BE2C (cell line): ENCODE results near the gene SNX27.
A peak's percentile ranks its signal among the peaks of the same experiment; 100 is the strongest.

Experiments
- DNase-seq: peaks from one replicate; pipeline ENCODE4 v3.0.0-alpha.2; 2020
- H3K27me3 ChIP-seq: fragments of 250-450 bp; sonication (Bioruptor Pico); 2 replicates; pipeline ENCODE4 v1.5.1; 2020; ENCODE audit warnings: mild to moderate bottlenecking
- H3K36me3 ChIP-seq: fragments of 250-450 bp; sonication (Bioruptor Pico); 2 replicates; pipeline ENCODE4 v1.5.1; 2020; ENCODE audit warnings: mild to moderate bottlenecking
- H3K4me1 ChIP-seq: fragments of 250-450 bp; sonication (Bioruptor Pico); 2 replicates; pipeline ENCODE4 v1.5.1; 2020
- H3K4me3 ChIP-seq: 2 replicates; pipeline ENCODE4 v1.5.1; 2011; ENCODE audit warnings: low read depth, low read length
- H3K9me3 ChIP-seq: fragments of 250-450 bp; sonication (Bioruptor Pico); 2 replicates; pipeline ENCODE4 v1.5.1; 2020
- TF ChIP-seq, protein P1 (sequence below): IDR thresholded peaks from 2 replicates; pipeline ENCODE4 v1.5.1; 2012; ENCODE audit warnings: mild to moderate bottlenecking, low read depth, low read length

Gene SNX27

DNA sequence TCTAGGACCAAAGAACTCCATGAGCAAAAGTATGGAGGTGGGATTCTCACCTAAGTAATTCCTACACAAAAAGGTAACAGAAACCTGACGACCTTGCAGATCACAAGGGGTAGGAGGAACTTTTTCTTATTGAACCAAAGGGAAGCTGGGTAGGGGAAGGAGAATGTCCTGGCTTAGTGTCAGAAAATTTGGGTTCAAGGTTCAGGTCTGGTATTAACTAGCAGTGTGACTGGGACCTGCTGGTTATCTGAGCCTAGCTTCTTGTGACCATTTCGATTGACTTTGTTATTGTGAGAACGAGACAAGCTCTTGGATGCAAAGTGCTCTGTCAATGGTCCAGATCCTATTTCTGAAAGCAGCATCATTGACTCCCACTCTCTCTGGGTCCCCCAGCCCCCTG, 5.0 kb upstream of the SNX27 start:
- Histone ChIP-seq H3K9me3 (no peaks in the 10 kb centered on the region), H3K36me3 (no peaks in the 10 kb centered on the region), H3K27me3 (no peaks in the 10 kb centered on the region), H3K4me3 (no peak overlapping the region), H3K4me1 (no peaks in the 10 kb centered on the region; the same call in none of the 2 replicates)
- no peak for DNase-seq
- TF ChIP-seq, protein P1, sequence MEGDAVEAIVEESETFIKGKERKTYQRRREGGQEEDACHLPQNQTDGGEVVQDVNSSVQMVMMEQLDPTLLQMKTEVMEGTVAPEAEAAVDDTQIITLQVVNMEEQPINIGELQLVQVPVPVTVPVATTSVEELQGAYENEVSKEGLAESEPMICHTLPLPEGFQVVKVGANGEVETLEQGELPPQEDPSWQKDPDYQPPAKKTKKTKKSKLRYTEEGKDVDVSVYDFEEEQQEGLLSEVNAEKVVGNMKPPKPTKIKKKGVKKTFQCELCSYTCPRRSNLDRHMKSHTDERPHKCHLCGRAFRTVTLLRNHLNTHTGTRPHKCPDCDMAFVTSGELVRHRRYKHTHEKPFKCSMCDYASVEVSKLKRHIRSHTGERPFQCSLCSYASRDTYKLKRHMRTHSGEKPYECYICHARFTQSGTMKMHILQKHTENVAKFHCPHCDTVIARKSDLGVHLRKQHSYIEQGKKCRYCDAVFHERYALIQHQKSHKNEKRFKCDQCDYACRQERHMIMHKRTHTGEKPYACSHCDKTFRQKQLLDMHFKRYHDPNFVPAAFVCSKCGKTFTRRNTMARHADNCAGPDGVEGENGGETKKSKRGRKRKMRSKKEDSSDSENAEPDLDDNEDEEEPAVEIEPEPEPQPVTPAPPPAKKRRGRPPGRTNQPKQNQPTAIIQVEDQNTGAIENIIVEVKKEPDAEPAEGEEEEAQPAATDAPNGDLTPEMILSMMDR, result no peak

DNA sequence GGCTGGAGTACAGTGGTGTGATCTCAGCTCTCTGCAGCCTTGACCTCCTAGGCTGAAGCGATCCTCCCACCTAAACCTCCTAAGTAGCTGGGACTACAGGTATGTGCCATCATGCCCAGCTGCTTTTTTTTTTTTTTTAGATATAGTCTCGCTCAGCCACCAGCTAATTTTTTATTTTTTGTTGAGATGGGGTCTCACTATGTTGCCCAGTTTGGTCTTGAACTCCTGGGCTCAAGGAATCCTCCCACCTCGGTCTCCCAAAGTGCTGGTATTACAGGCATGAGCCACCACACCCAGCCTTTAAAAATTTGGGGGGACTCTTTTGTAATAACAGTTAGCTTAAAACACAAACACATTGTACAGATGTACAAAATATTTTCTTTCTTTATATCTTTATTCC, 1.7 kb upstream of the SNX27 start:
- no peaks in the 10 kb centered on the region for H3K36me3 ChIP-seq
- no peaks in the 10 kb centered on the region for H3K27me3 ChIP-seq
- no peaks in the 10 kb centered on the region for H3K9me3 ChIP-seq
- H3K4me1 ChIP-seq, result peaks cover 2% of the 10 kb centered on the region
- no peak for DNase-seq
- TF ChIP-seq, protein P1, result no peak
- no peak overlapping the region for H3K4me3 ChIP-seq

DNA sequence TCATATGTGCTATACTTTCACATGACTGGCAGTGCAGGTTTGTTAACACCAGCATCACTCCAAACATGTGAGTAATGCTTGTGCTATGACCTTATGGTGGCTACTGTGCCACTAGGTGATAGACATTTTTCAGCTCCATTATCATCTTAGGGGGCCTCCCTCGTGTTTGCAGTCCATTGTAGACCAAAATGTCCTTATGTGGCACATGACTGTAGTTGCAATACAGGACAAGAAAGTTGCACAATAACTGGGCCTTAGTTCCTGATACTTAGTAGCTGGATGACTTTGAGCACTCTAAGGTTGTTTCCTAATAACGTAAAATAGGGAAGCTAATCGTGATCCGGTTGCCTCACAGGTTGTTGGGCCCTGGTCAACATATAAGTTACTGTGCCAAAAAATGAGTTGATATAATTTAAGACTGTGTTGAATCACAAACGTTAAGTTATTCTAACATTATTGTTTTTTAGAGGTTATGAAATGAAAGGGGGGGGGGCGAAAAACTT, 511 bp upstream of the SNX27 start:
- H3K4me3 ChIP-seq, result 0 out of 2 replicates have a peak overlapping the region, but pooled peaks have one; percentile 5
- no peak for DNase-seq
- no peaks in the 10 kb centered on the region for H3K36me3 ChIP-seq
- H3K4me1 ChIP-seq, result peaks cover 2% of the 10 kb centered on the region
- no peaks in the 10 kb centered on the region for H3K9me3 ChIP-seq
- H3K27me3 ChIP-seq, result no peaks in the 10 kb centered on the region
- TF ChIP-seq, protein P1, result no peak

DNA sequence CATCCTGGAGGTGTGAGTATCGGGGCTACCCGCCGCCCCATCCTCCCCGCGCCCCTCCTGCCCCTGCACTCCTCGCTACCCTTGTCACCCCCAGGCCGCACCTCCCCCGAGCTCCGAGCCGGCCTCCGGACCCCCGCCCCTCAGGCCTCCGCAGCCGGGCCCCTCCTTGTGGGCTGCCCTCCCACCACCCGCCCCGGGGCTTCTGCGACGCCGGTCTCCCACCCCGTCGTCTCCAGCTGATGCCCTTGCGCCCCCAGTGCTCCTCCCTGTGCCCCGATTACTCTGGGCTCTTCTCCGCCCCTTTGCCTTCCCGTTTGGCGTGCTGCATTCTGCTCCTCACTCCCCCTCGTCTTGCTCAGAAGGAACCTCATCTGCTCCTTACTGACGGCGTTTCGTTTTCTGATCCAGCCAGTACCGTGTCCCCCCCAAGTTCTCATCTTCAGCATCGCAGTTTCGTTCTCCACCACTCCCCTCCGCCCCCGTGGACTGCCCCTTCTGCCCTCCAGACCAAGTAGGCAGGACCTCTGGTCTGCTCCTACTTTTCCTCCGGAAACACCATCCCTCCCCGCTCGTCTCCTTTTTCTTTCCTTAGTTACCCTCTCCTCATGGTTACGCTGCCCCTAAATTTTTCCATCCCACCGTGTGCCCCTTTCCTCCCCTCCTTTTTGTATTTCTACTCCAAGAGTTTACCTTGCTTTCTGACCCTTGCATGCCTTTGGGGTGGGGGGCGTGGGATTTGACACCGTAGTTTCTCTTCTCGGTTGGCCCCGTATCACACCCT, 841 bp downstream of the SNX27 start:
- Histone ChIP-seq H3K36me3 (no peaks in the 10 kb centered on the region), H3K27me3 (no peaks in the 10 kb centered on the region), H3K9me3 (no peaks in the 10 kb centered on the region), H3K4me1 (peaks cover 2% of the 10 kb centered on the region; the same call in 1 of the 2 replicates), H3K4me3 (peak overlapping the region; percentile 79)
- peak; percentile 38 for DNase-seq
- TF ChIP-seq, protein P1, result no peak

DNA sequence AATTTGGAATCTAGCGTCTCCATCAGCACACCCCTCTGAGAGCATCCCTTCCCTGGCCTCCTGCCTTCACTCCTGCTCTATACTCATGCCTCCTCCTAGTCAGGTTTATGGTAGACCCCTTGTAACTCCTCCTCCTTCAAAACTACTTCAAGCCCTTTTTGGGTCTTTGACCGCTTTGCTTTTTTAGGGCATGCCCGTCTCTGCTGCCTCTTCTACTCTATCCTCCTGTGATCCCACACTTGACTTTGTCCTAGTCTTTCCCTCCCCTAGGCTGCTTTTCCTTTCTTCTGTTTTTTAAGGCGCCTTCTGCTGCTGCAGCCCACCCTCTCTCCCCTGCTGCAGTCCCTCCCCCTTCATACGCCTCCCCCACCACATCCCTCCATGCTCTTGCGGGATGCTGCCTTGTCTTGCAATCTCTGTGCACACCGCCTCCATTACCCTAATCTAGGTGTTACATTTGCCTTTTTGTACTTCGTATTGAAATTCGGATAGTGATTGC, 1.5 kb downstream of the SNX27 start:
- no peaks in the 10 kb centered on the region for H3K9me3 ChIP-seq
- H3K36me3 ChIP-seq, result no peaks in the 10 kb centered on the region
- TF ChIP-seq, protein P1, result no peak
- H3K27me3 ChIP-seq, result no peaks in the 10 kb centered on the region
- peak overlapping the region; percentile 79 for H3K4me3 ChIP-seq
- DNase-seq, result no peak
- peaks cover 6% of the 10 kb centered on the region for H3K4me1 ChIP-seq
